PC-3 (cell line): ENCODE results near the gene SPRR2D.

Experiments
- CTCF ChIP-seq: fragments of 300-600 bp; sonication (generic); conservative IDR thresholded peaks from 2 replicates; pipeline ENCODE4 v1.5.1; 2017; ENCODE audit warnings: antibody characterized with exemption, low read depth, mild to moderate bottlenecking, low read length
- EZH2 ChIP-seq: fragments of 300-600 bp; sonication (generic); IDR thresholded peaks from one replicate; pipeline ENCODE4 v1.6.1; 2017; ENCODE audit warnings: antibody characterized with exemption, mild to moderate bottlenecking, low read length; ENCODE audit not compliant: unreplicated experiment
- EZH2phosphoT487 ChIP-seq: fragments of 300-600 bp; sonication (generic); IDR thresholded peaks from 2 replicates; pipeline ENCODE4 v1.6.1; 2018; ENCODE audit warnings: mild to moderate bottlenecking, antibody characterized with exemption, low read length, borderline replicate concordance

GRCh38 chr1:153035211-153035610 lies 5.7 kb downstream of the SPRR2D start:
- TF ChIP-seq CTCF (no peak), EZH2phosphoT487 (no peak), EZH2 (no peak)
